ENCODE results near the gene SND1. TPM values are rescaled to one million over a fixed set of nuclear protein-coding genes. Genes with fewer than 3 reads are reported as not detected.

Gene SND1
- total RNA-seq, 1 experiment from 2014 or later: 218 TPM

- Mint-ChIP-seq H3K27me3 (ENCODE audit: low read depth) (no peaks in the 10 kb centered on the region), H3K27ac (no peak overlapping the region; a peak in 1 of 7 replicates), H3K36me3 (ENCODE audit: insufficient read depth in 1 of 3, low read depth in 3 of 3) (peaks cover 29 to 35% (median 33%) of the 10 kb centered on the region in 3 experiments), H3K9me3 (peaks cover 22 to 24% of the 10 kb centered on the region in 2 experiments), H3K4me3 (no peak overlapping the region), H3K4me1 (peaks cover 18 to 37% of the 10 kb centered on the region in 2 experiments)
- no peak overlapping the region for H2AFZ ChIP-seq (ENCODE audit: low read length)
- H4K20me1 ChIP-seq (ENCODE audit: control insufficient read depth, insufficient read depth, insufficient read length): no peaks in the 10 kb centered on the region
- no peaks in the 10 kb centered on the region for H3K79me2 ChIP-seq (ENCODE audit: insufficient read depth, low read length)
- no peak overlapping the region for H4K8ac ChIP-seq (replicated peaks; ENCODE audit: insufficient read length, low read depth, low read length)
- no peak for DNase-seq
- WGBS (ENCODE audit: extremely low coverage, insufficient read length, low lambda C conversion rate): no CpG with 5 or more reads among the region's 7 CpGs
- no peak overlapping the region for H2BK120ac ChIP-seq (ENCODE audit: low read depth, low read length, poor library complexity, severe bottlenecking)
- H3K9me3 ChIP-seq (ENCODE audit: control insufficient read depth, low read depth, low read length): no peaks in the 10 kb centered on the region
- H3K23ac ChIP-seq (ENCODE audit: insufficient read length, low read depth, low read length): no peak overlapping the region
- H2BK20ac ChIP-seq (ENCODE audit: low read depth, low read length, poor library complexity, severe bottlenecking): no peak overlapping the region
- no peak overlapping the region for H3K27ac ChIP-seq (ENCODE audit: insufficient read length, low read depth, low read length)
- no peak overlapping the region for H3T11ph ChIP-seq (ENCODE audit: low read length)
- H3K4me1 ChIP-seq (ENCODE audit: insufficient read depth, low read length): peaks cover 3% of the 10 kb centered on the region; the same call in 1 of the 2 replicates
- H3K14ac ChIP-seq (ENCODE audit: insufficient read depth, low read length): no peak overlapping the region
- H4K91ac ChIP-seq (ENCODE audit: insufficient read length, low read depth, low read length): no peak overlapping the region
- H3K79me1 ChIP-seq (ENCODE audit: insufficient read depth, low read depth, low read length, poor library complexity, severe bottlenecking): no peaks in the 10 kb centered on the region
- H4K5ac ChIP-seq (ENCODE audit: insufficient read length, low read depth, low read length): no peak overlapping the region
- no peaks in the 10 kb centered on the region for H3K23me2 ChIP-seq (ENCODE audit: insufficient read length, low read depth, low read length, poor library complexity, severe bottlenecking)
- no peak overlapping the region for H2BK5ac ChIP-seq (ENCODE audit: insufficient read length, low read length)
- no peak overlapping the region for H3K56ac ChIP-seq (ENCODE audit: insufficient read length, low read depth, low read length)
- H3K4ac ChIP-seq (ENCODE audit: low read depth, low read length): no peak overlapping the region
- no peak overlapping the region for H2BK15ac ChIP-seq (ENCODE audit: low read depth, low read length)
- no peak overlapping the region for H2AK5ac ChIP-seq (ENCODE audit: insufficient read length, low read length)
- no peak overlapping the region for H3K9ac ChIP-seq (ENCODE audit: extremely low read depth, insufficient read length, low read length)
- H2BK12ac ChIP-seq (ENCODE audit: insufficient read length, low read depth, low read length): no peak overlapping the region
- no peaks in the 10 kb centered on the region for H3K27me3 ChIP-seq (ENCODE audit: insufficient read depth, low read length)
- H3K18ac ChIP-seq (ENCODE audit: insufficient read length, low read depth, low read length): no peak overlapping the region
- TF ChIP-seq CTCF (conservative IDR thresholded peaks at IDR 0.05): no peak
- H3K4me2 ChIP-seq (ENCODE audit: insufficient read depth, insufficient read length, low read length): no peak overlapping the region
These were observed 324.7 kb downstream of the SND1 start for GRCh38 chr7:127976738-127977120.

Data from H9 (cell line).